DMS114 treated with DMSO at 0.1 percent for 48 hours (cell line): ENCODE measurements around the gene NDUFA13.

Experiments used
- DNase-seq: peaks from one replicate; lab custom pipeline; 2025; ENCODE audit not compliant: unreplicated experiment; lab: John Stamatoyannopoulos, UW

Gene NDUFA13

GRCh38 chr19:19531951-19532805 is 16.2 kb downstream of the NDUFA13 start:
- DNase-seq: peak; percentile 49

- no peak for DNase-seq
Observed at GRCh38 chr19:19532806-19533701, 17.0 kb downstream of the NDUFA13 start.

DNA sequence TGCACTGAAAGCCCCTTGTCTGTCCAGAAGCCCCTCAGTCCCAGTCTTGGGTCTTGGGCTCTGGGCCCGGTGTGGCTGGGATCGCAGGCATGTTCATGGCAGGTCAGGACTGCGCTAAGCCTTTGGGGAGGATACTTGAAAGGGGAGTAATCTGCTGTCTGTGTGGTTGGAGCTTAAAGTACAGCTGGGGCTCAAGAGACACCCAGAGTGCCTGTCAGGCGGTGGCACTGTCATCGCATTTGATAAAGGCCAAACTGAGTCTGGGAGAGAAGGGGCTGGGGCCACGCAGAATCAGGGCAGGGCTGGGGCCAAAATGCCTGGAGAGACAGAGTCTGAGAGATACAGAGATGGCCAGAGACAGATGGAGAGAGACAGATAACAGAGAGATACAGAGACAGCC is 17.8 kb downstream of the NDUFA13 start:
- no peak for DNase-seq

DNA sequence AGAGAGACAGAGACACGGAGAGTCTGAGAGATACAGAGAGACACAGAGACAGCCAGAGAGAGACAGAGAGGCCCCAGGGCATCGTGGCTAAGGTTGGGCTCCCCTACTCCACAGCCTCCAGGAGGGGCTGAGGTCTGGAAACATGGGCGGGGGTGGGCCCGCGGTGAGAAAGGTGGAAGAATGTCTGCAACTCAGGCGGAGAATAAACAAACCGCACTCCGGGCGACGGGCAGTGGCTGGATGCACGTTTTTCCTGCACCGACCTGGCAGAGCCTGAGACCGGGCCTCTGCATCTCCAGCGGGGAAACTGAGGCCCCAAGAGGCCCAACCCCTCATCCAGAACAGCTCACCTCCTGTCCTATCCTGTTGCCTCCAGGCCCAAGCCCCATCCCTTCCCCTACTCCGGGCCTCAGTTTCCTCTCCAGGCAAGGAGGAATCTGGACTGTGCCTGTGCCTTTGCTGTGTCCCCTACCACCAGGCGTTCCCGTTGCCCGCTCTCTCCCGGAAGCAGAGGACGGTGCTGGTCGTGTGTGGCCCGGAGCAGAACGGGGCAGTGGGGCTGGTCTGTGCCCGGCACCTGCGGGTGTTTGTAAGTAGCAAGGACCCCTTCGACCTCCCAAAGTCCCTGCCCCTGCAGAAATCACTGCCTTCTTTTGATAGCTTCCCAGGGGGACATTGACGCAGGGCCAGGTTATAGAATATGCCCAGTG is 18.7 kb downstream of the NDUFA13 start:
- DNase-seq: no peak

- no peak for DNase-seq
Observed at GRCh38 chr19:19535311-19536191, 19.5 kb downstream of the NDUFA13 start.

DNA sequence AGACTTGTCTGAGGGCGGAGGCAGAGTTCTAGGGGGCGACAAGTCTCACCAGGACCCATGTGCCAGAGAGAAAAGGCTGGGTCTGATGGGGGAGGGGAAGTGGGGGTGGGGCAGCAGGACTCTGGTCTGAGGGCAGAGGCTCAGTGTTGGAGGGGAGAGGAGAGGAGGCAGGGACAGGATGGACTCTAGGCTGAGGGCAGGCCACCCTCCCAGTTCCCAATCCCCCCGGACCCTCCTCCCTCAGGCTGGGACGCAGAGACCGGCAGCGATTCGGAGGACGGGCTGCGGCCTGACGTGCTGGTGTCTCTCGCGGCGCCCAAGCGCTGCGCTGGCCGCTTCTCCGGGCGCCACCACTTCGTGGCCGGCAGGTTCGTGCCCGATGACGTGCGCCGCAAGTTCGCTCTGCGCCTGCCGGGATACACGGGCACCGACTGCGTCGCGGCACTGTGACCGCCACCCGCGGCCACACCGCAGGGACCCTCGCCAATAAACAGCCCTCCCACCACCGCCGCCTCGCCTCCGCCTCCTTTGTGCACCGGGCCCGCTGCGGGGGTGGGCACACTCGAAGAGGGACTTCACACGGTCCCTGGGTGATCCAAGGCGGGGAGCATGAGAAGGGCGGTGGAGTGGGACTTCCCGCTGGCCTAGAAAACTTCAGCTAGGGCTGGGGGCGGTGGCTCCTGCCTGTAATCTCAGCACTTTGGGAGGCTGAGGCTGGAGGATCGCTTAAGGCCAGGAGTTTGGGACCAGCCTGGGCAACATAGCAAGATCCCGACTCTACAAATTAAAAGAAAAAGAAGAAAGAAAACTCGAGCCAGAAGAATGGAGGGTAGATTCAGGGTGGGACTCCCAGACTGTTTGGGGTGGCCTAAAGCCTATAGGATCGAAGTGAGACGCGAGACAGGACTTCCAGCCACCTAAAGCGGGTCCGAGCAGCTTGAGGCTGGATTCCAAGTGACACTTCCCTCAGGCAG is 21.3 kb downstream of the NDUFA13 start:
- DNase-seq: no peak

DNA sequence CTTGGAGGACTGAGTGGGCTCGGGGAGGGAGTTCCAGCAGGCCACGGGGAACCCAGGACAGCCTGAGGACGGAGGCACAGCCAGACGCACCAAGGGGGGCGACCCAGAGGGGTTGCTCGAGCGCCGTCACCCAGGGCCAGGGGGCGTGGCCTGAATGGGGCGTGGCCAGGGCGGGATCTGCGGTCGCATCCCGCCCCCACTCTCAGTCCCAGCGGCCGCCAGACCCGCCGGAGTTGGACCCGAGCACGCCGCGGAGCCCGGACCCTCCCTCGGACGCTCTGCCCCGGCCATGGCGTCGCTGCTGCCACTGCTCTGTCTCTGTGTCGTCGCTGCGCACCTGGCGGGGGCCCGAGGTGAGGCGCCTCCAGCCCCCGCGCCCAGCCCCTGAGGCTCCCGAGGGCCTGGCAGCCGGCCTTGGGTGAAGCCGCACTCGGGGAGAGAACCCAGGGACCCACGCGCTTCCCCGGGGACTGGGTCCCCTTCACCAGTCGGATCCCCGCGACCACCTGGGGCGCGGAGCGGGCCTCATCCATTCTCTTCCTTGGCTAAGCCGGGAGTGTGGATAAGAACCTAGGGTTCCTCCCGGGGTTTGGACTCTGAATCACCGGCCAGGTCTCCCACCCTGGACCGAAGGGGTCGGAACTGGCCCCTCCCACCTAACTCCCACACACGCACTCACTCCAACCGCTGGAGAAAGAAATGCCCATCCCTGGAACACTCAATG is 22.2 kb downstream of the NDUFA13 start, which contains the start of gene CILP2:
Gene CILP2, plus strand, starts transcription at position 205 of the 724 bp plus-strand sequence. Its CDS starts 85 bp downstream, at position 290.
- peak; percentile 28 for DNase-seq

DNA sequence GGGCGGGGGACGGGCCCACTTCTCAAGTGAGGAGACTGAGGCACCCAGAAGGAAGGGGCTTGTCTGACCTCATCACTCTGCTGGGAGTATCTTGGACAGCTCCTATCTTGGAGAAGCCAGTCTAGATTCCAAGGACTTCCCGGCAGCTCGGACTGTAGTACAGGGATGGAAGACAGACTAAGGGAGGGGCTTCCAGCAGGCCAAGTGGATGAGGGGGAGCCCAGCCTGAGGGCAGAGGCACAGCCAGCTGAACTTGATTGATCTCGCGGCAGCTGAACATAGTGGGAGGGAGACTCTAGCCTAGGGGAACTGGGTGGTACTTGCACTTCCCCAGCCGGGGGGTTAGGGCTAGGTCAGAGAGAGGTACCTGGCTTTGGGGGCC is 22.8 kb downstream of the NDUFA13 start:
- DNase-seq: no peak

DNA sequence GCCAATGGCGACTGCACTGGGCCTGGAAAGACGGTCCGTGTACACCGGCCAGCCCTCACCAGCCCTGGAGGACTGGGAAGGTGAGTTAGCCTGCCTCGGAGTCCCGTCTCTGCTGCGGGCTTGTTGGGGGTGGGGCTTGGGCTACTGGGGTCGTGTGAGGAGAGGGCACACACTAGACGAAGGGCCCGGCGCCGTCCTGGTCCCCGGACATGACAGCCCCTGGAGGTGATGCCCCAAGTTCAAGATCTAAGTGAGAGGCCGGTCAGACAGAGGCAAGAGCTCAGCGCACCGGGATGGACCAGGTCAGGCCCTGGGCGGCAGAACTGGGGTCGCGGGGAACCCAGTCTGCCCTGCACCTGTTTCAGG is 23.7 kb downstream of the NDUFA13 start:
- no peak for DNase-seq

DNA sequence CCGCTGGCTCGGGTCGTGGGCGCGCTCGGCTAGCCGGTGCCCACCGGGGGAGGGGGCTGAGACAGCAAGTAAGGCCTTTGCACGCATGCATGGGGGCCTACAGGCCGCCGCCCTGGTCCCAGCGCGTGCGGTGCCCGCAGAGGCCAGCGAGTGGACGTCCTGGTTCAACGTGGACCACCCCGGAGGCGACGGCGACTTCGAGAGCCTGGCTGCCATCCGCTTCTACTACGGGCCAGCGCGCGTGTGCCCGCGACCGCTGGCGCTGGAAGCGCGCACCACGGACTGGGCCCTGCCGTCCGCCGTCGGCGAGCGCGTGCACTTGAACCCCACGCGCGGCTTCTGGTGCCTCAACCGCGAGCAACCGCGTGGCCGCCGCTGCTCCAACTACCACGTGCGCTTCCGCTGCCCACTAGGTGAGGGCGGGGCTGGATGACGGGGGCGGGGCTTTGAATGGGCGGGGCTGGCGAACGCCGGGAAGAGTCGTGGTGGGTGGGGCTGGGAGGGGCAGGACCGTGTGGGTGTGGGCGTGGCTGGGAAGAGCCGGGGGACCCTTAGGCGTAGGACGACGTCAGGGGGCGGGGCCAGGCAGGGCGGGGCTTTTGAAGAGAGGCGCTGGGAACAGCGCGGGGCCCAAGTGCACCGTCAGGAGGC is 24.2 kb downstream of the NDUFA13 start:
- no peak for DNase-seq

- DNase-seq: no peak
Observed at GRCh38 chr19:19540715-19541515, 24.9 kb downstream of the NDUFA13 start.

DNA sequence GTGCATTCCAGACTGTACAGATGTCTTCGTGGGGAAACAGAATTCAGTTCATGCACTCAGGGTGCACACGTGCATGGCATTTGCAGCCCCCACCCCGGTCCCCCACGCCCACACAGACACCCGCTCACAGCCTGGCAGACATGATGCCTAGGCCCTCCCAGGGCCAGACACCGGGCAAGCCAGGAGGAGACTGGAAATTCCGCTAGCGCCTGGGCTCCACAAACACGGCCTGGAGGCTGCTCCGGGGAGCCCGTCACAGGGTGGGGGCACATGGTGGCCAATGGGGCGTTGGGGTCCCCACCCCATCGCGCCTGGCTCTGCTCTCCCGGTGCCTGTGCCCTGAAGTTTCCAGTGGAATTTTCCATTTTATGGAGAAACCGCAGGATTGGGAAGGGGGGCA is 25.6 kb downstream of the NDUFA13 start:
- DNase-seq: no peak

DNA sequence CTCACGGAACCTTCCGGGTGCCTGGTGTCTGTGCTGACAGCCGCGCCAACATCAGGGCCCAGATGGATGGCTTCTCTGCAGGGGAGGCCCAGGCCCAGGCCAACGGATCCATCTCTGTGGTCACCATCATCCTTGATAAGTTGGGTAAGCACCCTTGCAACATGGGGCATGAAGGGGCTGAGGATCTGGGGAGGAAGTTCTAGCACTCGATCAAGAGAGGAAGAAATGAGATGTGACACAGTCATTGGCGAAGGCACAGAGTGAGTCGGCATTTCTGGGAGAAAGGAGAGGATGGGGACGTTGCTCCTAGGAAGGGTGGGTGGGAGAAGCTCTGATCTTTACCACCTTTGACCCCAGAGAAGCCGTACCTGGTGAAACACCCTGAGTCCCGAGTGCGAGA is 26.5 kb downstream of the NDUFA13 start:
- no peak for DNase-seq

DNA sequence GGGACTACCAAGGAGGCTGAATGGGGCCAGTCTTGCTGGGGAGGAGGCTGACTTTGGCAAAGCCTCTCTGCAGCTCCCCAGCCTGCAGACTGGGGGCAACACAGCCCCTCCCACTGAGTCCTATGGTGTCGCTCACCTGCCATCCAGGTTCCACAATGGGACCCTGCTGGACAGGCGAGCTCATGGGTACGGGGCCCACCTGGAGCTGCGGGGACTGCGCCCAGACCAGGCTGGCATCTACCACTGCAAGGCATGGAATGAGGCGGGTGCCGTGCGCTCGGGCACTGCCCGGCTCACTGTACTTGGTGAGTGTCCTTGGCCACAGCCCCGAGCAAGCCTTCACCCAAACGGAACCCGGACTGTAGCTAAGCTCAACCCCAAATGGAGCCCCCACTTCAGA is 27.1 kb downstream of the NDUFA13 start:
- no peak for DNase-seq

DNA sequence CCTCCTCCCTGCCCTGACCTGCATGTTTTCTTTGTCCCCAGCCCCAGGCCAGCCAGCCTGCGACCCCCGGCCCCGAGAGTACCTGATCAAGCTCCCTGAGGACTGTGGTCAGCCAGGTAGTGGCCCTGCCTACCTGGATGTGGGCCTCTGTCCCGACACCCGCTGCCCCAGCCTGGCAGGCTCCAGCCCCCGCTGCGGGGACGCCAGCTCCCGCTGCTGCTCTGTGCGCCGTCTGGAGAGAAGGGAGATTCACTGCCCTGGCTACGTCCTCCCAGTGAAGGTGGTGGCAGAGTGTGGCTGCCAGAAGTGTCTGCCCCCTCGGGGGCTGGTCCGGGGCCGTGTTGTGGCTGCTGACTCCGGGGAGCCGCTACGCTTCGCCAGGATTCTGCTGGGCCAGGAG is 27.6 kb downstream of the NDUFA13 start:
- DNase-seq: no peak

DNA sequence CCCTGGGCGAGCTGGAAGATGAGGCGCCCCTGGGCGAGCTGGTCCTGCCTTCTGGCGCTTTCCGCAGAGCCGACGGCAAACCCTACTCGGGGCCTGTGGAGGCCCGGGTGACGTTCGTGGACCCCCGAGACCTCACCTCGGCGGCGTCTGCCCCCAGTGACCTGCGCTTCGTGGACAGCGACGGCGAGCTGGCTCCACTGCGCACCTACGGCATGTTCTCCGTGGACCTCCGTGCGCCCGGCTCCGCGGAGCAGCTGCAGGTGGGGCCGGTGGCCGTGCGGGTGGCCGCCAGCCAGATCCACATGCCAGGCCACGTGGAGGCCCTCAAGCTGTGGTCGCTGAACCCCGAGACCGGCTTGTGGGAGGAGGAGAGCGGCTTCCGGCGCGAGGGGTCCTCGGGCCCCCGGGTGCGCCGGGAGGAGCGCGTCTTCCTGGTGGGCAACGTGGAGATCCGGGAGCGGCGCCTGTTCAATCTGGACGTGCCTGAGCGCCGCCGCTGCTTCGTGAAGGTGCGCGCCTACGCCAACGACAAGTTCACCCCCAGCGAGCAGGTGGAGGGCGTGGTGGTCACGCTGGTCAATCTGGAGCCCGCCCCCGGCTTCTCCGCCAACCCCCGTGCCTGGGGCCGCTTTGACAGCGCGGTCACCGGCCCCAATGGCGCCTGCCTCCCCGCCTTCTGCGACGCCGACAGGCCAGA is 28.4 kb downstream of the NDUFA13 start:
- DNase-seq: no peak
